Activated gamma-delta T cell treated with Interleukin-2 at 50 U/mL for 16 hours (primary cell): ENCODE results near the gene LAMA2.

Experiments used
- DNase-seq: peaks from one replicate; pipeline ENCODE4 v3.0.0-alpha.2; 2020

Gene LAMA2, protein sequence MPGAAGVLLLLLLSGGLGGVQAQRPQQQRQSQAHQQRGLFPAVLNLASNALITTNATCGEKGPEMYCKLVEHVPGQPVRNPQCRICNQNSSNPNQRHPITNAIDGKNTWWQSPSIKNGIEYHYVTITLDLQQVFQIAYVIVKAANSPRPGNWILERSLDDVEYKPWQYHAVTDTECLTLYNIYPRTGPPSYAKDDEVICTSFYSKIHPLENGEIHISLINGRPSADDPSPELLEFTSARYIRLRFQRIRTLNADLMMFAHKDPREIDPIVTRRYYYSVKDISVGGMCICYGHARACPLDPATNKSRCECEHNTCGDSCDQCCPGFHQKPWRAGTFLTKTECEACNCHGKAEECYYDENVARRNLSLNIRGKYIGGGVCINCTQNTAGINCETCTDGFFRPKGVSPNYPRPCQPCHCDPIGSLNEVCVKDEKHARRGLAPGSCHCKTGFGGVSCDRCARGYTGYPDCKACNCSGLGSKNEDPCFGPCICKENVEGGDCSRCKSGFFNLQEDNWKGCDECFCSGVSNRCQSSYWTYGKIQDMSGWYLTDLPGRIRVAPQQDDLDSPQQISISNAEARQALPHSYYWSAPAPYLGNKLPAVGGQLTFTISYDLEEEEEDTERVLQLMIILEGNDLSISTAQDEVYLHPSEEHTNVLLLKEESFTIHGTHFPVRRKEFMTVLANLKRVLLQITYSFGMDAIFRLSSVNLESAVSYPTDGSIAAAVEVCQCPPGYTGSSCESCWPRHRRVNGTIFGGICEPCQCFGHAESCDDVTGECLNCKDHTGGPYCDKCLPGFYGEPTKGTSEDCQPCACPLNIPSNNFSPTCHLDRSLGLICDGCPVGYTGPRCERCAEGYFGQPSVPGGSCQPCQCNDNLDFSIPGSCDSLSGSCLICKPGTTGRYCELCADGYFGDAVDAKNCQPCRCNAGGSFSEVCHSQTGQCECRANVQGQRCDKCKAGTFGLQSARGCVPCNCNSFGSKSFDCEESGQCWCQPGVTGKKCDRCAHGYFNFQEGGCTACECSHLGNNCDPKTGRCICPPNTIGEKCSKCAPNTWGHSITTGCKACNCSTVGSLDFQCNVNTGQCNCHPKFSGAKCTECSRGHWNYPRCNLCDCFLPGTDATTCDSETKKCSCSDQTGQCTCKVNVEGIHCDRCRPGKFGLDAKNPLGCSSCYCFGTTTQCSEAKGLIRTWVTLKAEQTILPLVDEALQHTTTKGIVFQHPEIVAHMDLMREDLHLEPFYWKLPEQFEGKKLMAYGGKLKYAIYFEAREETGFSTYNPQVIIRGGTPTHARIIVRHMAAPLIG (N-terminal part only)

DNA sequence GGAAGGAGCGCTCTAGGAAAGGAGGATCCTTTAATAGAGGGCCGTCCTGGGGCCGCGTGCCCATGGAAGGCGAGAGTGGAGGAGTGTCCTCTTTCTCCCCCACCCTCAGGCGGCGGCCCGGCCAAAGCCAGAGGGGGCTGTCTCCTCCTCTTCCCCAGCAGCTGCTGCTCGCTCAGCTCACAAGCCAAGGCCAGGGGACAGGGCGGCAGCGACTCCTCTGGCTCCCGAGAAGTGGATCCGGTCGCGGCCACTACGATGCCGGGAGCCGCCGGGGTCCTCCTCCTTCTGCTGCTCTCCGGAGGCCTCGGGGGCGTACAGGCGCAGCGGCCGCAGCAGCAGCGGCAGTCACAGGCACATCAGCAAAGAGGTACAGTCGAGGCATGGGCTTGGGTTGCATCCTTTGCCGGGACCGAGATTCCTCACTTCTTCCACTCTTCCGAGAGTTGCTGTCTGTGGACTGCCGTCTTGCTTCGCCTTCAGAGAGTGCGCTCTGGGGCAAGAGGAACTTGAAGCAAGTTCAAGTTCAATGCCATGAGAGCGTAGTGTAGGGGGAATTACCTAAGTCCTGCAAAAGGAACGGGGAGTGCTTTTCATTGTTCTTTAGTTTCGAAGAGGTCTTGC, at the start of gene LAMA2:
Gene LAMA2, plus strand, starts transcription at position 148 of the 621 bp plus-strand sequence. Its CDS starts 108 bp downstream, at position 256.
- no peak for DNase-seq

DNA sequence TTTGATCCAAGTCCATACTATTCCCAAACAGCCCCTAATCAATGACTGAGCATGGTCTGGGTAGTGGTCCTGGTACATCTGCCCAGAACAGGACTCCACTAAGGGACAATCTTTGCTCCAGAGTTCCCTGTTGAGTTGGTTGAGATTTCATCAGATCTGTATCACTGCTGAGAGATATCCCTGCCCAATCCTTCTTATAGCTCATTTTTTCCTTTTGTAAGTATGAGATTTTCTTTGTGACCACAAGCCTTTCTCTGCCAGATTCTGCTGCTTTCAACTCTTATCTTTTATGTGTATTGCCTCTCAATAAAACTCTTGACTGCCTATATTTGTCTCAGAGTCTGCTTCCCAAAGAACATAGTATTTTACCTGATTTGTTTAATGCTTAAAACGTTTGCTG, 46.2 kb upstream of the LAMA2 start:
- no peak for DNase-seq

DNA sequence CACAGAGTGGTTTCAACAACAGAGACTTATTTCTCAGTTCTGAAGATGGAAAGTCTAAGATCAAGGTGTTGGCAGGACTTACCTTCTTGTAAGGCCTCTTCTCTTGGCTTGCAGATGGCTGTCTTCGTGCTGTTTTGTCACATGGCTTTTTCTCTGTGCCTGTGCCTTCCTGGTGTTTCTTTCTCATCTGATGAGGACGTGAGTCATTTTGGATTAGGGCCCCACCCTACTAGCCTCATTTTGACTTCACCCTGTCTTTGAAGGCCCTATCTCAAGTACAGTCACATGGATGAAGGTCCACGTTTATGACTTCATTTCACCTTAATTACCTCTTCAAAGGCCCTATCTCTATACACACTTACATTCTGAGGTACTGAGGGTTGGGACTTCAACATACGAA, 41.4 kb upstream of the LAMA2 start:
- DNase-seq = no peak

DNA sequence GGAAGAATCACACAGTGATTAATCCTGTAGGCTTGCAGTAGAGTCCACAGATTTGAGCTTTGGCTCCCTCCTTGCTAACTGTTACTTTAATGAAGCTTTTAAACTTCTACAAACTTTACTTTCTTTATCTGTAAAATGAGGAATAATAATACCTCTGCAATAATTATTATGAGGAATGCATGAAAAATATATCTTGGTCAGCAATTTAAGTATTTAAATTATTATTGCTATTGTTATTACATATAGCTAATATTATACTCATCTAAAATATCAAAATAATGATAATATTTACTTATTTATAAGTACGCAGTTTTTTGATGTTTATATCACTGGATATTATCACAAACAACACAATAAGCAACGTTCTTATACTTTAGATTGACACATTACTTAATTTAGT, 38.3 kb upstream of the LAMA2 start:
- no peak for DNase-seq

DNA sequence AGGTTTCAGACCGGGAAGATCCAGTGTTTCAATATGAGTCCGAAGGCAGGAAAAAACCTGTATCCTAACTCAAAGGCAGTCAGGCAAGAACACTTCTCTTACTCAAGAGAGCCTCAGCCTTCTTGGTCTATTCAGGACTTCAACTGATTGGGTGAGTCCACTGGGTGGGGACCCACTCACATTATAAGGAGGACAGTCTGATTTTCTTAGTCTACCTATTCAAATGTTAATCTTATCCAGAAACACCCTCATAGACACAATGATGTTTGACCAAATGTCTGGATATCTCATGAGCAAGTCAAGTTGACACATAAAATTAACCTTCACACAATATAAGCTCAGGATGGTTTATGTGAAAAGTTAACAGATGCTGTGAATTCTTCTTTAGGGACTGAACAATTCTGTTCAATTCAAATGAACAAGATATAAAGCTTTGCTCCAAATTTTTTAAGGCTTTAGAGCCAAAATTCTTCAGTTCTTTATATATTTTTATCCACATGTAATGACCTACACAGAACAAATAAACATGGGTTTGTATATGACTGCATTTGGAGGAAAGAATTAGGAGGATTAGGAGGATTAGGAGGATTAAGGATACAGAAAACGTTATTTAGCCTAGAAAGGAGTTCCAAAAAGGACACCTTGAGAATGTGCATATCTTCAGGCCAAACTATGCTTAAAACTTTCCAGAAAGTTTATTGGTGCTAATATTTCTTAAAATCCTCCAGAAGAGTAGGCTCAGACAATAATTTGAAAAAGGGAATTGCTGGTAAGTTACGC, 35.3 kb upstream of the LAMA2 start:
- no peak for DNase-seq

DNA sequence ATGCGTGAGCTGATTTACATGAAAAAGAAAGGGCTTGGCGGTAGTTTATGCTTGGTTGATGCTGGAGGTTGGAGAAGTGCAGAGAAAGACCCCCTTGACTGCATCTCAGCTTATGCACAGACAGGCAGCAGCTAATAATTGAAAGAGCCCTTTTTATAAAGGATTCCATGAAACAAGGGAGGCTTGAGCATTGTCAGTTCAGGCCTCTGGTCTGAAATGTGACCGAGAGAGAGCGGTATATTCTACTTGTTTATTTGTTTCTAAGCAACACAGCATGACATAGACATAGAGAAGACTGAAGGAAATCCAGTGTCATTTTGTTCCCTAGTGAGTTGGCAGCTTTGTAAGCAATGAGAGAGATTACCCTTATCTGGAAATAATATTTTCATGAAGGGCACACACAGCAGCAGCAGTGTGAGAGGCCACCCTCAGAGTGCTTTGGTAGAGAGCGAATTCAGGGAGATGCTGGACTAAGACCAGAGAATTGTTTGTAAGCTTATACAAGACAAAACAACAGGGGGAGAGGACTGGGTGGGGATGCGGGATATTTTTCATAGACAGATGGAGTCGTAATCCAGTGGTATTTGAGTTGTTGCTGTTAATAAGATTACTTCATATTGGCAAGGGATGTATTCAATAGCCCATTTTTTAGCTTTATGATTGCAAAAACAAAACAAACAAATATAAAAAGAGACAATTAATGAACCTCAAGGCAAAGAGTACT, 34.6 kb upstream of the LAMA2 start:
- no peak for DNase-seq

DNA sequence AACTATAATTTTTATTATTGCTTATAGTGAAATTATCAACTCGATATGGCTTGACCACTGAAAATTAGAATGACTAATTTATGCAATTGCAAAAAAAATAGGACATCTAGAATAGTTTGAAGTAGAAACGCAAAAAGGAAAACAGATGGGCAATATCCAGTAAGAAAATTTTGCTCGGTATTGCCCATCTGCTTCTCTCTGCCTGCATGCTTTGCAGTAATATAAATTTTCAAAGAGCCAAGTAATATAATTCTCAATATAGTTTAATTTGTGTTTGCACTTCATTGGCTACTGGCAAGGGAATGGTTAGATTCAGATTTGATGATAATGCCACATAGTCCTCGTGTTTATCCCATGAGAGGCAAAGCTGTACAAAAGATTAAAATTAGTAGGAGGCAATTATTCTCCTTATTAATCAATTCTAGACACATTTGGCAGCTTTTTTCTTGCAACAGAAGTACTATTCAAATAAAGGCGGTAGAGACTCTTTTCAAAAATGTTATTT, 27.3 kb upstream of the LAMA2 start:
- no peak for DNase-seq

DNA sequence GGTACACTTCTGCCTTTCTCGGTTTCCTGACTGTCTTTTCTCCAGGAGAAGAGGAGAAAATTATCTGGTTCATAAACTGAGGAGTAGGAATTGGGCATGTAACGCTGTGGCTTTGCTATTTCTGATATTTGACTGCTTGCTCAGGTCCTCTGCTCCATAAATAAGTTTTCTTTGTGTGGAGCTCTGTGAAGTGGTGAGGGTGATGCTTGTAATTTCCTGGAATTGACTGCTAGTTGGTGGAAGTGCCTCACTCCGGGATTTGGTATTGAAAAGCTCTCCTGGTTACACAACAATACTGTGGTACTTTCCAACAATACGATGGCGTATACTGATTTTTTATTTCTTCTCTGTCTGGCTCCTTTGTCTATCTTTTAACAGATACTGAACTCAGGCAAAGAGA, 25.1 kb upstream of the LAMA2 start:
- DNase-seq = no peak

DNA sequence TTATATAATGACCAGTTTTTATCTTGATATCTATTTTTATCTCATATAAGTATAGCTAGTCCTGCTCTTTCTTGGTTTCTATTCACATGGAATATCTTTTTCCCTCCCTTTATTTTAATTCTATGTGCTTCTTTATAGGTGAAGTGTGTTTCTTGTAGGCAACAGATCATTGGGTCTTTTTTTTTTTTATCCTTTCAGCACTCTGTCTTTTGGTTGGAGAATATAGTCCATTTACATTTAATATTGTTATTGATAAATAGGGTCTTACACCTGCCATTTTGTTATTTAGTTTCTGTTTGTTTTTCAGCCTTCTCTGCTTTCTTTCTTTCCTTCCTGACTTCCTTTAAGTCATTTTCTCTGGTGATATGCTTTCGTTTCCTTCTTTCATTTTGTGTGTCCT, 22.2 kb upstream of the LAMA2 start:
- no peak for DNase-seq

DNA sequence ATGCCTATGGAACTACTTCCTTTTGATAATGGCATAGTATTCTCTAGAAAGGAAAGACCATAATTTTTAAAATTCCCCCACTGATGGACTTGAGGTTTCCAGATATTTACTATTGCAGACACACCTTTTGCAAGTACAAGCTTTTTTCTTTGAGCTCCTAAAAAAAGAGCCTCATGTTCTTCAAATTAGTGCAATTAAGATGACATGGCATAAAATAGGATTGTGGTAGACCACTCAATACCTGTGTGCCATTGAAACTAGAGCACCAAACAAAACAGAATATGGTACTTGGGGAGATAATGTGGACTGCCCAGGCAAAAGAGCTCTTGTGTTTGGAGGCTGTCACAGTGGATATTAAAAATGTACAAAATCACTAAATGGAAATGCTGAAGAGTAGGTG, 19.0 kb upstream of the LAMA2 start:
- DNase-seq = no peak

DNA sequence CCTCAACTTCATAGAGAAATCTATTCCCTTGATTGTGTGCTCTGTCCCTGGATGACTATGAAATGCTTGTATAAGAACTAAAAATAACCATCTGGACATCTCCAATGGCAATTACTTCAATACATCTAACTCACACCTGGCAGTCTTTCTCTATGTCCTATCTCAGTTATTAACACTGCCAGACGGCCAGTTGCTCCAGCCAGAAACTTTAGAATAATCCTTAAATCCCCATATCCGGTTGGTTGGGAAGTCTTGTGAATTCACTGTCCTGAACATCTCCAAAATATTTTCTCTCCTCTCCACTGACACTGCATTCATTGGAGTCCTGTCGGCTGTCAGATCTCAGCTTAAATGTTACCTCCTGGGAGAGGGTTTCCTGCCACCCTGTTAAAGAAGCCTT, 12.2 kb upstream of the LAMA2 start:
- no peak for DNase-seq

DNA sequence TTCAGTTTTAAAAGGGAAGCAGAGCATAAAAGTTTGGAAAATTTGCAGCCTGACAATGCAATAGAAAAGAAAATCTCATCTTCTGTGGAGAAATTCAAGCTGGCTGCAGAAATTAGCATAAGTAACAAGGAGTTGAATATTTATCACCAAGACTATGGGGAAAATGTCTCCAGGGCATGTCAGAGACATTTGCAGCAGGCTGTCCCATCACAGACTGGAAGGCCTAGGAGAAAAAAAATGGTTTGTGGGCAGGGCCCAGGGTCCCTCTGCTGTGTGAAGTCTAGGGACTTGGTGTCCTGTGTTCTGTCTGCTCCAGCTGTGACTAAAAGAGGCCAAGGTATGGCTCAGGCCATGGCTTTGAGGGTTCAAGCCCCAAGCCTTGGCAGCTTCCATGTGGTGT, 8.1 kb upstream of the LAMA2 start:
- no peak for DNase-seq

DNA sequence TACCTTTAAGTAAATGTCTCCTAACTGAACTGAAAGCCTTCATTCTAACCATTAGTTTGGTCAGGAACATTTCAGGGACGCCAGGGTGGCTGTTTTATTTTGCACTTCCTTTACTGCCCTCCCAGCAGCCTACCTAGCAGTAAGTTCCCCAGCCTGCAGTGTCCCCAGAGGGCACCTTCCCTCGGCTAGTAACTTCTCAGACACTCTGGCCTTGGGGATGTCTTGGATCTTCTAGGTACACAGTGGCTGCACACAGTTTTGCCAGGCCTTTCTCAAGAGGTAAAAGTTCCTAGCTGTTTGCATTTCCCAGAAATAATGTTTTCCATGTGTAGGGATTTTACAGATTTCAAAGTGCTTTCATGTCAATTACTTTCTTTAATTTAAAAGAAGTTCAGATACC, 378 bp upstream of the LAMA2 start:
- no peak for DNase-seq

DNA sequence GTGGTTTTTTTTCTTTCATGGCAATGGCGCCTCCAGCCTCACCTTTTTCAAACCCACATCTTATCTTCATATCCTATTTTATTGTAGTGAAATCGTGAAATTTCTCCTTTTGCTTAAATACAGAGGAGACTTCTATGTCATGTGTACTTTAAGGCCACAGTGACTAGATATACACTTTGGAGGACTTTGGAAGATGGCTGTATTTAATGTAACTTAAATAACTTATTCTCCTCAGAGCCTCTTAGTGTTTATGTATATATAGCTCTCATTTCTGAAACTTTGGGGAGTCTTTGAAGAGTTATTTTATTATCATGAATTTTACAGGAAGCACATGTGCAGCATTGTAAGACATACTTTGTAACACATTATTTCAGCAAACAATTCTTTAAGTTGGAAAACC, 968 bp downstream of the LAMA2 start:
- no peak for DNase-seq

DNA sequence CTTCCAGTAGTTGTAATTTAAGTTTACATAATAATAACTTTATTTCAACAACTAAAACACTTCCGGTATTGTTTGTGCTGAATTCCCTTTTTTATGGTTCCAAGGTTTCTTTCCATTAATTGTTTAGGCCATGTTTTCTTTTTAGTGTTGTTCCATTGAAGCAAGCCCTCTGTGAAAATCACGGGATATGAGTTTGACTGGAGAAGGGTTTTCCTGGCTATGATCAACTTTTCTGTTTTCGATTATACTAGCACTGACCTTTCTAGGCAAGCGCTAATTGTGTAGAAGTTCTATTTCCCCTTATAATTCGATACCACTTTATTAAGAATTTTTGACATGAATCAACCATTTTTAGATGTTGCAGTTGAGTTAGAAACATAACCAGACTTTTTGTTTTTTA, 2.4 kb downstream of the LAMA2 start:
- DNase-seq = no peak

DNA sequence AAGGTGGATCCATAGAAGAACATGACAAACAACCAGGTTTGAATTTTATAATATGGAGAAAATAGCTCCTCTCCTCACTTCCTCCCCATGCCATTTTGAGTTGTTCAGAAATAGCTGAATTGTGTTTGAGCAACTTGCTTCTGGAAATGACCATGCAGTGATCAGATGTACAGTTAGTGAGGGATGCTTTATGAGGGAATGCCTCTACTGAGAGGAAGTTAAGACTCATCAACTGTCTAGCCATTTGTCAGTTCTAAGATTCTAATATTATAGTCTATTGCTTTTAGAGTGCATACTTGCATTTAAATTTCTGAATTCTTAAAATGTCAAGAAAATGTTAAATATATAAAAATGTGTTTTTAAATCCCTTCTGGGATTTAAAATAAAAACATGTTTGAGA, 3.8 kb downstream of the LAMA2 start:
- DNase-seq = no peak

DNA sequence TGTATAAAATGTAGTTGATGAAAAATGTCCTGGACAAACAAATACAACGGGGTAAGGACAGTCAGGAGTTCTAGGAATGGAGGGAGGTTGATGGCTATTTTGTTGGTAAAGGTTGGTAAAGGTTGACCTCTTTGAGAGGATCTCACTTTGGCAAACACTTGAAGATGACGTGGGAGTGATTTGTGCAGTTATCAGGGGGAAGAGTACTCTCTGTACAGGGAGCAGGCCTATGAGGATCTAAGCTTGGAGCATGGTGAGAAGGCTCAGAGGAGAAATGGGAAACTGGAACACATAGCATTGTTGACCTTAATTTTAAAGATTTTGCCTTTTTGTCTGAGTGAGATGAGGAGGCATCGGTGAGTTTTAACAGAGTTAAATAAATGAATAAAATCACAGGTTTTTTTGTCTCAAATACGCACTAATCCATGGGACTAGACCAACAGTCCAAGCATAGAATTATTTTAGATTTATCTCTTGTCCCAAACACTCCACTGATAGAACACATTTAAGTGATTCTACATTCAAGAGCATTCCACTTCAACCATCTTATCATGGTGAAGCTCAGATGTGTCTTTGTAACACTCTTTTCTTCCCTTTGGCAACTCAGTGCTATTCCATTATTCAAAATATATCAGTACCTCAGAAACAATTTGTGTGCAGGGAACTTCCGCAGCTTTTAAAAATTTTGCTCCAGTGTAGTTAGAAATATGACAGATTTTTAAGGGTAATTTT, 5.7 kb downstream of the LAMA2 start:
- DNase-seq = no peak

DNA sequence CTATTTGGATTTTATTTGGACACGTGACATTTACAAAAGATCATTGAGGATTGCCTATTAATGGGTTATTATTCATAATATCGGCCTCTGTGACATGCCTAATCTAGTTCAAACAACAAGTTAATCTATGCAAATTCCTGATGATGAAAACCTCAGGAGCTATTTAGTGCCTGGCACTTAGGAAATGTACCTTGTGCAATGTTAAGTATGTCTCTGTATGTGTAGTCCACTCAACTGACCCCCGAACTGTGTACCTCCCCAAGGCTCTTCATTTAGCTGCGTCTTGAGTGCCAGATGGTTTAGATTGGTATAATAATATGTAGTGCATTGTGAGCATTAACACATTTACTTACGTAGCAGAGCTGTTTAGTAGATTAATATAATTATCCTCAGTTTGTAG, 6.9 kb downstream of the LAMA2 start:
- DNase-seq = no peak

DNA sequence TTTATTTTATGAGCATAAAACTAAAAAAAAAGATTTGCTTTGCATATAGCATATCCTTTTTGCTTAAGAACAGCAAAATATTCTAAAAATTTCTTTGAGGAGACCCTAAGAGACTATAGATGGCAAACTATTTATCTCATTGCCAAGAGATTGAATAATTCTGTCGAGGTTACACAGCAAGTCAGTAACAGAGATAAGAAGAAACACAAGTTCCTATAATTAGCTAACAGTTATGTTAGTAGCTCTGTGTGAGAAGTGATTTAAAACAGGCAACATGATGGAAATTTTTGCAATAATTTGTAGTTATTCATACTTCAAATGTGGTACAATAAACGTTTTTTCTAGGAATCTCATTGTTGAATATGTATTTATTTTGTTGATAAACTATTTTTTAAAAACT, 9.1 kb downstream of the LAMA2 start:
- DNase-seq = no peak

DNA sequence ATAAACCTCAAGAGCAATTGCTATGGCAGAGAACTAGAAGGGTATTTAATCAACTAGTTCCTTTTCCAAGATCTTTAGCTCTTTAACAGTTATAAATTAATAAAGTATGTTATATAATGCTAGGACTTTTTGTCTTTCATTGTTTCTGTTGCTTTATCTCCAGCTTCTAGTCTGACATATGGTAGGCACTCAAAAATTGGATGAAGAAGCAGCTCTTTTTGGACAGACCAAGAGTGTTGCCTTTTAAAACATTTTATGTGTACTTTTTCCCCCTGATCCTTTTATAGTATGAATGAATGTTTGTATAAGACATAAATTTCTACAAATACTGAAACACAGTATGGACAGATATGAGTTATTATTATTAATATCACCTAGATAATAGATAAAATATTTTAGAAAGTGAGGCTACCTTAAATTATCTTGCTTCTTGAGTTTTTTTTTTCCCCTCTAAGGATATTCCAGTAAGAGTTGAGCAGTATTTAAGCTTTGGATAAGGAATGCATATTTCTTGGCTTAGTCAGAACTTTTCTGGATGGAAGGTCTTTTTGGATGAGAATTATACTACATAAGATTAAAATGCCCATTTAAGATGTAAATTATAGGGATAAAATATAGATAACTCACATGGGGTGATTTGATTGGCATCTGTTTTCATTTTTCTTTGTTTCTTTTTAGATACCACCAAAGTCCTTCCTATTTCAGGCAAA, 16.6 kb downstream of the LAMA2 start:
- no peak for DNase-seq
